Activated CD4-positive, alpha-beta T cell treated with anti-CD3 and anti-CD28 coated beads, Interleukin-2, Interleukin-6, amounts not matched to agents 100 ng/mL and 50 ng/mL, durations not matched to agents 16 hours and 8 hours (primary cell): Measurements from ENCODE around the gene MRPL24.
"Not testable (repeated sequence)": the region's sequence is repeated elsewhere in the genome, so short reads cannot be mapped to it uniquely, and the experiment has no call there.

Experiments used
- DNase-seq: peaks from one replicate; pipeline ENCODE4 v3.0.0-alpha.2; 2020

The MRPL24 gene

GRCh38 chr1:156757572-156758253 is 16.8 kb upstream of the MRPL24 start:
- DNase-seq = not testable (repeated sequence)

GRCh38 chr1:156756355-156756754 is 15.5 kb upstream of the MRPL24 start:
- DNase-seq = no peak

- DNase-seq = no peak
These were observed 14.7 kb upstream of the MRPL24 start for GRCh38 chr1:156755527-156755950.

- DNase-seq = no peak
These were observed 13.3 kb upstream of the MRPL24 start for GRCh38 chr1:156754219-156754618.

- DNase-seq = no peak
These were observed 12.1 kb upstream of the MRPL24 start for GRCh38 chr1:156752843-156753482.

GRCh38 chr1:156751757-156752481 is 11.0 kb upstream of the MRPL24 start:
- peak; percentile 99 for DNase-seq

GRCh38 chr1:156751451-156751756 is 10.5 kb upstream of the MRPL24 start, which contains the start of gene HDGF:
Gene HDGF, minus strand, starts transcription at chr1:156751675. Its CDS starts 246 bp downstream, at chr1:156751429.
- no peak for DNase-seq

- peak; percentile 51 for DNase-seq
These were observed 10.0 kb upstream of the MRPL24 start for GRCh38 chr1:156750711-156751450.

GRCh38 chr1:156750191-156750672 is 9.3 kb upstream of the MRPL24 start:
- DNase-seq = peak; percentile 51

- no peak for DNase-seq
These were observed 8.7 kb upstream of the MRPL24 start for GRCh38 chr1:156749419-156750118.

GRCh38 chr1:156748670-156749418 is 8.0 kb upstream of the MRPL24 start:
- DNase-seq = peak; percentile 55

- no peak for DNase-seq
These were observed 7.1 kb upstream of the MRPL24 start for GRCh38 chr1:156747742-156748669.

- peak; percentile 66 for DNase-seq
These were observed 6.1 kb upstream of the MRPL24 start for GRCh38 chr1:156746728-156747631.

- no peak for DNase-seq
These were observed 5.5 kb upstream of the MRPL24 start for GRCh38 chr1:156746406-156746727.

GRCh38 chr1:156745881-156746280 is 5.0 kb upstream of the MRPL24 start:
- DNase-seq = no peak

GRCh38 chr1:156744786-156745419 is 4.0 kb upstream of the MRPL24 start:
- DNase-seq = no peak

GRCh38 chr1:156744344-156744743 is 3.5 kb upstream of the MRPL24 start:
- no peak for DNase-seq

GRCh38 chr1:156743367-156744302 is 2.7 kb upstream of the MRPL24 start:
- no peak for DNase-seq
